HEK293 (cell line): ENCODE results near the gene NELL2.
"Not testable (repeated sequence)": the region's sequence is repeated elsewhere in the genome, so short reads cannot be mapped to it uniquely, and the experiment has no call there.

ENCODE experiments used
- CTCF ChIA-PET: fragments of 350-600 bp; formaldehyde crosslinking; extraction: SDS; loops from one replicate; lab custom pipeline; 2021; ENCODE audit warnings: antibody characterized with exemption; lab: Yijun Ruan, JAX
- POLR2A ChIA-PET: fragments of 300-600 bp; formaldehyde crosslinking; extraction: SDS; loops from one replicate; lab custom pipeline; 2020; ENCODE audit warnings: antibody characterized with exemption, inconsistent platforms; lab: Yijun Ruan, JAX
- H3K27ac ChIP-seq: fragments of 200-500 bp; sonication (Bioruptor generic); 2 replicates; pipeline ENCODE4 v1.5.1; 2014; ENCODE audit warnings: low read depth, low read length, control low read depth, inconsistent platforms; ENCODE audit errors: extremely low read depth
- H3K36me3 ChIP-seq, 2 experiments: fragments of 200-500 bp in 1 of 2; sonication (Bioruptor generic) in 1 of 2; 1 replicate in 1 of 2; 2 replicates in 1 of 2; pipeline ENCODE4 v1.5.1; 2014 to 2017; ENCODE audit warnings: inconsistent platforms in 2 of 2, low read length in 2 of 2; ENCODE audit not compliant: control insufficient read depth in 2 of 2, insufficient read depth in 1 of 2
- H3K4me1 ChIP-seq: fragments of 200-500 bp; sonication (Bioruptor generic); 2 replicates; pipeline ENCODE4 v1.5.1; 2014; ENCODE audit warnings: mild to moderate bottlenecking, low read length, inconsistent platforms; ENCODE audit not compliant: control insufficient read depth, insufficient read depth
- H3K4me3 ChIP-seq: 2 replicates; pipeline ENCODE4 v1.5.1; 2011; ENCODE audit warnings: low read depth, mild to moderate bottlenecking, control low read depth, low read length, moderate library complexity
- H3K9me3 ChIP-seq: fragments of 200-500 bp; sonication (Bioruptor generic); 2 replicates; pipeline ENCODE4 v1.5.1; 2014; ENCODE audit warnings: low read depth, low read length, inconsistent platforms; ENCODE audit not compliant: control insufficient read depth, insufficient read depth
- EGR2 ChIP-seq: fragments of 450-650 bp; formaldehyde crosslinking; IDR thresholded peaks from 2 replicates; pipeline ENCODE4 v1.5.1; 2016; ENCODE audit warnings: low read depth, missing biosample characterization, missing genetic modification characterization
- FEZF1 ChIP-seq: fragments of 450-650 bp; formaldehyde crosslinking; IDR thresholded peaks from 2 replicates; pipeline ENCODE4 v1.5.1; 2016; ENCODE audit warnings: missing biosample characterization, missing genetic modification characterization
- OSR2 ChIP-seq: fragments of 450-650 bp; formaldehyde crosslinking; IDR thresholded peaks from 2 replicates; pipeline ENCODE4 v1.5.1; 2016; ENCODE audit warnings: missing biosample characterization, missing genetic modification characterization
- ZBTB49 ChIP-seq: fragments of 450-650 bp; formaldehyde crosslinking; IDR thresholded peaks from 2 replicates; pipeline ENCODE4 v1.5.1; 2016; ENCODE audit warnings: missing biosample characterization, missing genetic modification characterization, low read depth
- ZBTB8A ChIP-seq: fragments of 450-650 bp; formaldehyde crosslinking; IDR thresholded peaks from 2 replicates; pipeline ENCODE4 v1.5.1; 2016; ENCODE audit warnings: missing biosample characterization, missing genetic modification characterization
- ZFP3 ChIP-seq: fragments of 450-650 bp; formaldehyde crosslinking; IDR thresholded peaks from 2 replicates; pipeline ENCODE4 v1.5.1; 2016; ENCODE audit warnings: low read depth, missing biosample characterization, missing genetic modification characterization
- ZNF2 ChIP-seq: fragments of 450-650 bp; formaldehyde crosslinking; IDR thresholded peaks from 2 replicates; pipeline ENCODE4 v1.5.1; 2016; ENCODE audit warnings: missing biosample characterization, missing genetic modification characterization
- ZNF202 ChIP-seq: fragments of 450-650 bp; formaldehyde crosslinking; IDR thresholded peaks from 2 replicates; pipeline ENCODE4 v1.5.1; 2016; ENCODE audit warnings: missing biosample characterization, missing genetic modification characterization, borderline replicate concordance
- ZNF416 ChIP-seq: fragments of 450-650 bp; formaldehyde crosslinking; IDR thresholded peaks from 2 replicates; pipeline ENCODE4 v1.5.1; 2016; ENCODE audit warnings: missing biosample characterization, missing genetic modification characterization
- ZNF433 ChIP-seq: fragments of 450-650 bp; formaldehyde crosslinking; IDR thresholded peaks from 2 replicates; pipeline ENCODE4 v1.5.1; 2016; ENCODE audit warnings: missing biosample characterization, missing genetic modification characterization, low read depth
- ZNF514 ChIP-seq: fragments of 450-650 bp; formaldehyde crosslinking; IDR thresholded peaks from 2 replicates; pipeline ENCODE4 v1.5.1; 2016; ENCODE audit warnings: missing biosample characterization, missing genetic modification characterization
- ZNF548 ChIP-seq: fragments of 450-650 bp; formaldehyde crosslinking; IDR thresholded peaks from 2 replicates; pipeline ENCODE4 v1.5.1; 2016; ENCODE audit warnings: missing biosample characterization, missing genetic modification characterization
- ZNF629 ChIP-seq: fragments of 450-650 bp; formaldehyde crosslinking; IDR thresholded peaks from 2 replicates; pipeline ENCODE4 v1.5.1; 2017; ENCODE audit warnings: missing biosample characterization, missing genetic modification characterization
- ZNF777 ChIP-seq: fragments of 450-650 bp; formaldehyde crosslinking; IDR thresholded peaks from 2 replicates; pipeline ENCODE4 v1.5.1; 2017; ENCODE audit warnings: missing biosample characterization, missing genetic modification characterization, borderline replicate concordance
- ZNF785 ChIP-seq: fragments of 450-650 bp; formaldehyde crosslinking; IDR thresholded peaks from 2 replicates; pipeline ENCODE4 v1.5.1; 2016; ENCODE audit warnings: missing biosample characterization, missing genetic modification characterization
- ZSCAN5A ChIP-seq: fragments of 450-650 bp; formaldehyde crosslinking; IDR thresholded peaks from 2 replicates; pipeline ENCODE4 v1.5.1; 2016; ENCODE audit warnings: missing biosample characterization, missing genetic modification characterization
- TF ChIP-seq, protein P1 (sequence below): fragments of 450-650 bp; IDR thresholded peaks from 2 replicates; pipeline ENCODE4 v1.5.1; 2018; ENCODE audit warnings: missing biosample characterization, mild to moderate bottlenecking, missing genetic modification characterization
- TF ChIP-seq, protein P2 (sequence below): fragments of 450-650 bp; formaldehyde crosslinking; IDR thresholded peaks from 2 replicates; pipeline ENCODE4 v1.5.0; 2017; ENCODE audit warnings: missing biosample characterization, missing genetic modification characterization, borderline replicate concordance
- TF ChIP-seq, protein P3 (sequence below): fragments of 450-650 bp; formaldehyde crosslinking; IDR thresholded peaks from 2 replicates; pipeline ENCODE4 v1.5.1; 2017; ENCODE audit warnings: missing biosample characterization, missing genetic modification characterization
- TF ChIP-seq, protein P4 (sequence below): fragments of 450-650 bp; formaldehyde crosslinking; IDR thresholded peaks from 2 replicates; pipeline ENCODE4 v1.5.1; 2017; ENCODE audit warnings: missing biosample characterization, missing genetic modification characterization

Gene NELL2

GRCh38 chr12:44835641-44836379, 40.3 kb downstream of the NELL2 start:
- H3K9me3 ChIP-seq: no peaks in the 10 kb centered on the region
- H3K4me1 ChIP-seq: no peaks in the 10 kb centered on the region
- ChIA-PET POLR2A (no interaction called here), CTCF (no interaction called here)
- no peaks in the 10 kb centered on the region for H3K36me3 ChIP-seq
- H3K4me3 ChIP-seq: no peak overlapping the region
- TF ChIP-seq ZNF629 (tag by site-specific recombination): no peak
- no peak for TF ChIP-seq ZFP3
- TF ChIP-seq, protein P1, sequence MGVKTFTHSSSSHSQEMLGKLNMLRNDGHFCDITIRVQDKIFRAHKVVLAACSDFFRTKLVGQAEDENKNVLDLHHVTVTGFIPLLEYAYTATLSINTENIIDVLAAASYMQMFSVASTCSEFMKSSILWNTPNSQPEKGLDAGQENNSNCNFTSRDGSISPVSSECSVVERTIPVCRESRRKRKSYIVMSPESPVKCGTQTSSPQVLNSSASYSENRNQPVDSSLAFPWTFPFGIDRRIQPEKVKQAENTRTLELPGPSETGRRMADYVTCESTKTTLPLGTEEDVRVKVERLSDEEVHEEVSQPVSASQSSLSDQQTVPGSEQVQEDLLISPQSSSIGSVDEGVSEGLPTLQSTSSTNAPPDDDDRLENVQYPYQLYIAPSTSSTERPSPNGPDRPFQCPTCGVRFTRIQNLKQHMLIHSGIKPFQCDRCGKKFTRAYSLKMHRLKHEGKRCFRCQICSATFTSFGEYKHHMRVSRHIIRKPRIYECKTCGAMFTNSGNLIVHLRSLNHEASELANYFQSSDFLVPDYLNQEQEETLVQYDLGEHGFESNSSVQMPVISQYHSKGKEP: no peak
- TF ChIP-seq ZSCAN5A (tag by site-specific recombination): no peak
- no peak for TF ChIP-seq ZBTB49 (tag by site-specific recombination)
- no peak for TF ChIP-seq ZNF416 (tag by site-specific recombination)
- no peak for TF ChIP-seq EGR2 (tag by site-specific recombination)
- TF ChIP-seq ZNF2 (tag by site-specific recombination): no peak
- no peak for TF ChIP-seq FEZF1 (tag by site-specific recombination)
- no peak for TF ChIP-seq ZNF777 (tag by site-specific recombination)
- TF ChIP-seq ZNF548 (tag by site-specific recombination): no peak
- no peak for TF ChIP-seq OSR2 (tag by site-specific recombination)
- TF ChIP-seq, protein P2, sequence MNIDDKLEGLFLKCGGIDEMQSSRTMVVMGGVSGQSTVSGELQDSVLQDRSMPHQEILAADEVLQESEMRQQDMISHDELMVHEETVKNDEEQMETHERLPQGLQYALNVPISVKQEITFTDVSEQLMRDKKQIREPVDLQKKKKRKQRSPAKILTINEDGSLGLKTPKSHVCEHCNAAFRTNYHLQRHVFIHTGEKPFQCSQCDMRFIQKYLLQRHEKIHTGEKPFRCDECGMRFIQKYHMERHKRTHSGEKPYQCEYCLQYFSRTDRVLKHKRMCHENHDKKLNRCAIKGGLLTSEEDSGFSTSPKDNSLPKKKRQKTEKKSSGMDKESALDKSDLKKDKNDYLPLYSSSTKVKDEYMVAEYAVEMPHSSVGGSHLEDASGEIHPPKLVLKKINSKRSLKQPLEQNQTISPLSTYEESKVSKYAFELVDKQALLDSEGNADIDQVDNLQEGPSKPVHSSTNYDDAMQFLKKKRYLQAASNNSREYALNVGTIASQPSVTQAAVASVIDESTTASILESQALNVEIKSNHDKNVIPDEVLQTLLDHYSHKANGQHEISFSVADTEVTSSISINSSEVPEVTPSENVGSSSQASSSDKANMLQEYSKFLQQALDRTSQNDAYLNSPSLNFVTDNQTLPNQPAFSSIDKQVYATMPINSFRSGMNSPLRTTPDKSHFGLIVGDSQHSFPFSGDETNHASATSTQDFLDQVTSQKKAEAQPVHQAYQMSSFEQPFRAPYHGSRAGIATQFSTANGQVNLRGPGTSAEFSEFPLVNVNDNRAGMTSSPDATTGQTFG (tag by site-specific recombination): no peak
- no peak overlapping the region for H3K27ac ChIP-seq

DNA sequence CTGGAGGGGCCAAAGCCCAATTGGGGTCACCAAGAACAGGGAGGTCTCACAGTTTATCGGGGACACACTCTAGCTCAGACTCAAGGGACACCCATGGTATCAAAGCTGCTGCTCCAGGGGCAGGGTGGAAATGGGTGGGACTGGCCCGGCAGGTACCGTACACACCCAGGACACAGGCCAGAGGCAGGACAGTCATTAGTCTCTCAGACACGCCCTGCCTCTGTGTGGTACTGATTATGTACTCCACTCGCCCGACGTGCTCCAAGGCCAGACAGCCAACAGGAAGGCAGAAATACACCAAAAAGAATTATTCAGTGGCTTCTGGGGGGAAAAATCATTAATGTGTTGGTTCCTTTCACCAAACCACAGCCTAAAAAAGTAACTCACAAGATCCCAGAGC, 41.1 kb downstream of the NELL2 start:
- H3K4me1 ChIP-seq, H3K27ac ChIP-seq, H3K4me3 ChIP-seq, POLR2A ChIA-PET, H3K36me3 ChIP-seq, CTCF ChIA-PET, H3K9me3 ChIP-seq: not testable (repeated sequence)

GRCh38 chr12:44833561-44833960, 42.6 kb downstream of the NELL2 start:
- Histone ChIP-seq H3K36me3 (no peaks in the 10 kb centered on the region), H3K4me3 (no peak overlapping the region), H3K4me1 (no peaks in the 10 kb centered on the region), H3K9me3 (no peaks in the 10 kb centered on the region), H3K27ac (no peak overlapping the region)
- POLR2A ChIA-PET: no interaction called here
- CTCF ChIA-PET: no interaction called here
- TF ChIP-seq ZNF514 (no peak), ZNF785 (tag by site-specific recombination) (no peak), ZBTB8A (no peak), ZNF202 (no peak), ZNF433 (no peak)
- TF ChIP-seq, protein P3, sequence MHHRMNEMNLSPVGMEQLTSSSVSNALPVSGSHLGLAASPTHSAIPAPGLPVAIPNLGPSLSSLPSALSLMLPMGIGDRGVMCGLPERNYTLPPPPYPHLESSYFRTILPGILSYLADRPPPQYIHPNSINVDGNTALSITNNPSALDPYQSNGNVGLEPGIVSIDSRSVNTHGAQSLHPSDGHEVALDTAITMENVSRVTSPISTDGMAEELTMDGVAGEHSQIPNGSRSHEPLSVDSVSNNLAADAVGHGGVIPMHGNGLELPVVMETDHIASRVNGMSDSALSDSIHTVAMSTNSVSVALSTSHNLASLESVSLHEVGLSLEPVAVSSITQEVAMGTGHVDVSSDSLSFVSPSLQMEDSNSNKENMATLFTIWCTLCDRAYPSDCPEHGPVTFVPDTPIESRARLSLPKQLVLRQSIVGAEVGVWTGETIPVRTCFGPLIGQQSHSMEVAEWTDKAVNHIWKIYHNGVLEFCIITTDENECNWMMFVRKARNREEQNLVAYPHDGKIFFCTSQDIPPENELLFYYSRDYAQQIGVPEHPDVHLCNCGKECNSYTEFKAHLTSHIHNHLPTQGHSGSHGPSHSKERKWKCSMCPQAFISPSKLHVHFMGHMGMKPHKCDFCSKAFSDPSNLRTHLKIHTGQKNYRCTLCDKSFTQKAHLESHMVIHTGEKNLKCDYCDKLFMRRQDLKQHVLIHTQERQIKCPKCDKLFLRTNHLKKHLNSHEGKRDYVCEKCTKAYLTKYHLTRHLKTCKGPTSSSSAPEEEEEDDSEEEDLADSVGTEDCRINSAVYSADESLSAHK (tag by site-specific recombination): no peak
- TF ChIP-seq, protein P4, sequence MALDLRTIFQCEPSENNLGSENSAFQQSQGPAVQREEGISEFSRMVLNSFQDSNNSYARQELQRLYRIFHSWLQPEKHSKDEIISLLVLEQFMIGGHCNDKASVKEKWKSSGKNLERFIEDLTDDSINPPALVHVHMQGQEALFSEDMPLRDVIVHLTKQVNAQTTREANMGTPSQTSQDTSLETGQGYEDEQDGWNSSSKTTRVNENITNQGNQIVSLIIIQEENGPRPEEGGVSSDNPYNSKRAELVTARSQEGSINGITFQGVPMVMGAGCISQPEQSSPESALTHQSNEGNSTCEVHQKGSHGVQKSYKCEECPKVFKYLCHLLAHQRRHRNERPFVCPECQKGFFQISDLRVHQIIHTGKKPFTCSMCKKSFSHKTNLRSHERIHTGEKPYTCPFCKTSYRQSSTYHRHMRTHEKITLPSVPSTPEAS (tag by site-specific recombination): no peak
- TF ChIP-seq, all 188 proteins: peak for 0
